GM13976 (cell line): ENCODE measurements around the gene SELENOP.

ENCODE experiments used
- DNase-seq: peaks from one replicate; pipeline ENCODE4 v3.0.0; 2012; ENCODE audit warnings: low spot score
- CTCF ChIP-seq: IDR thresholded peaks from 2 replicates; pipeline ENCODE4 v1.5.1; 2012; ENCODE audit warnings: borderline replicate concordance, mild to moderate bottlenecking; ENCODE audit not compliant: insufficient read depth; ENCODE audit errors: extremely low read depth, missing control alignments, control extremely low read depth
- in situ Hi-C: fragments of 300-500 bp; cut with MboI; formaldehyde crosslinking; loops from one replicate; pipeline ENCODE4 v1.12.0; 2022; ENCODE audit warnings: low sequenced_read_pairs, mixed read lengths, inconsistent platforms; ENCODE audit not compliant: unreplicated experiment

Gene SELENOP

GRCh38 chr5:42798284-42799240 is 13.1 kb downstream of the SELENOP start:
- in situ Hi-C loops = no loop called here
- DNase-seq = no peak

GRCh38 chr5:42791151-42791550 is 20.5 kb downstream of the SELENOP start:
- no peak for TF ChIP-seq CTCF
- no peak for DNase-seq
- in situ Hi-C loops = no loop called here

More at GRCh38 chr5:42798284-42799240, 13.1 kb downstream of the SELENOP start:
- TF ChIP-seq CTCF = no peak

GRCh38 chr5:42787845-42788244 is 23.8 kb downstream of the SELENOP start:
- no peak for TF ChIP-seq CTCF
- in situ Hi-C loops = no loop called here

GRCh38 chr5:42787073-42787472 is 24.6 kb downstream of the SELENOP start:
- no peak for TF ChIP-seq CTCF
- in situ Hi-C loops = no loop called here
- DNase-seq = no peak

More at GRCh38 chr5:42787845-42788244, 23.8 kb downstream of the SELENOP start:
- DNase-seq = no peak

- no peak for TF ChIP-seq CTCF
- DNase-seq = no peak
- in situ Hi-C loops = no loop called here
These were observed 25.9 kb downstream of the SELENOP start for GRCh38 chr5:42785756-42786155.

- DNase-seq = no peak
- in situ Hi-C loops = no loop called here
These were observed 27.6 kb downstream of the SELENOP start for GRCh38 chr5:42784132-42784531.

More at GRCh38 chr5:42784132-42784531, 27.6 kb downstream of the SELENOP start:
- TF ChIP-seq CTCF = no peak
